Smooth muscle cell of the coronary artery (primary cell): Measurements from ENCODE around the gene SPRR1B. TPM values are rescaled to one million over a fixed set of nuclear protein-coding genes. Genes with fewer than 3 reads are reported as not detected.

ENCODE experiments used
- total RNA-seq: library from RNA; depleted of rRNA; stranded (reverse); fragments of >200 nt; gene quantifications from 2 replicates; pipeline ENCODE4 v1.2.3, GENCODE V29; 2014; ENCODE audit warnings: low replicate concordance

The SPRR1B gene, protein sequence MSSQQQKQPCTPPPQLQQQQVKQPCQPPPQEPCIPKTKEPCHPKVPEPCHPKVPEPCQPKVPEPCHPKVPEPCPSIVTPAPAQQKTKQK
- total RNA-seq, result not detected in 2 replicates

GRCh38 chr1:153030895-153031294 is at the start of gene SPRR1B:
Gene SPRR1B (plus strand): TSS chr1:153031203. CDS start chr1:153032346, 1,143 bp downstream.

DNA sequence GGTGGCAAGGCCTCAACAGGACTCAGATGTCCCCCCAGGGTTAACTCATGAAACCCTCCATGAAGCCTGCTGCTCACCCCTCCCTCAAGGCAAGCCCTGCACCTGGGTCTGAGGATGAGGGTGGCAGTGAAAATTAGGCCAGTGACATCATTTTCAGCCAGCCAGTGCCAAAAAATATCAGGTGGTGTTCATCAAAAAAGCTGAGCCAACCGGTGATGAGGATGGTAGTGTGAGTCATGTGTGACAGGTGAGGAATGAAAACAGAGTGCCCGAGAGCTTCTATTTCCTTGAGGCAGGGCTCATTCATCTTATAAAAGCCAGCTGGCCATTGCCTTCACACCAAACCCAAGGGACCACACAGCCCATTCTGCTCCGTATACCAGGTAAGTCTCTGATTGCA is 47.3 kb upstream of the SPRR1B start, which contains the start of gene SPRR1A:
Gene SPRR1A (plus strand): TSS at position 339 of the 400 bp plus-strand sequence. CDS start 1,150 bp downstream, outside the sequence.

GRCh38 chr1:153001382-153001781 is 29.6 kb upstream of the SPRR1B start, which contains the start of gene SPRR3:
Gene SPRR3 (plus strand): TSS chr1:153001749. CDS start chr1:153003021, 1,272 bp downstream.

GRCh38 chr1:153040950-153041631 is 10.1 kb downstream of the SPRR1B start, which contains the start of gene SPRR2D:
Gene SPRR2D (minus strand): TSS chr1:153041120. CDS start chr1:153040346, 774 bp downstream.

GRCh38 chr1:153057375-153057774 is 26.4 kb downstream of the SPRR1B start, which contains the start of gene SPRR2A:
Gene SPRR2A (minus strand): TSS chr1:153057512. CDS start chr1:153056735, 777 bp downstream.

GRCh38 chr1:153071511-153071910 is 40.5 kb downstream of the SPRR1B start, which contains the start of gene SPRR2B:
Gene SPRR2B (minus strand): TSS chr1:153071611. CDS start chr1:153070839, 772 bp downstream.

Other genes starting within 250 kb of the SPRR1B start
- not detected in 2 replicates for gene LCE1E, start 244.9 kb upstream of the SPRR1B start, total RNA-seq
- gene LCE1D, start 234.5 kb upstream of the SPRR1B start, total RNA-seq, result not detected in 2 replicates
- not detected in 2 replicates for gene LCE1C, start 224.6 kb upstream of the SPRR1B start, total RNA-seq
- not detected in 2 replicates for gene LCE1B, start 219.2 kb upstream of the SPRR1B start, total RNA-seq
- not detected in 2 replicates for gene LCE1A, start 203.7 kb upstream of the SPRR1B start, total RNA-seq
- not detected in 2 replicates for gene LCE6A, start 188.3 kb upstream of the SPRR1B start, total RNA-seq
- not detected in 2 replicates for gene LCE7A, start 171.2 kb upstream of the SPRR1B start, total RNA-seq
- gene SMCP, start 152.9 kb upstream of the SPRR1B start, total RNA-seq, result 0.35 TPM in 1 of 2 replicates, not detected in the other
- not detected in 2 replicates for gene IVL, start 122.7 kb upstream of the SPRR1B start, total RNA-seq
- gene SPRR5, start 84.0 kb upstream of the SPRR1B start, total RNA-seq, result not detected in 2 replicates
- gene SPRR4, start 60.6 kb upstream of the SPRR1B start, total RNA-seq, result not detected in 2 replicates
- gene SPRR1A, start 47.1 kb upstream of the SPRR1B start, total RNA-seq, result not detected in 2 replicates
- not detected in 2 replicates for gene SPRR3, start 29.5 kb upstream of the SPRR1B start, total RNA-seq
- gene SPRR2D, start 9.9 kb downstream of the SPRR1B start, total RNA-seq, result not detected in 2 replicates
- not detected in 2 replicates for gene SPRR2A, start 26.3 kb downstream of the SPRR1B start, total RNA-seq
- gene SPRR2B, start 40.4 kb downstream of the SPRR1B start, total RNA-seq, result not detected in 2 replicates
- gene SPRR2E, start 63.3 kb downstream of the SPRR1B start, total RNA-seq, result not detected in 2 replicates
- not detected in 2 replicates for gene SPRR2F, start 82.3 kb downstream of the SPRR1B start, total RNA-seq
- gene SPRR2G, start 119.7 kb downstream of the SPRR1B start, total RNA-seq, result not detected in 2 replicates
- gene LELP1, start 172.2 kb downstream of the SPRR1B start, total RNA-seq, result not detected in 2 replicates
- gene PRR9, start 186.4 kb downstream of the SPRR1B start, total RNA-seq, result not detected in 2 replicates
- gene LORICRIN, start 228.5 kb downstream of the SPRR1B start, total RNA-seq, result not detected in 2 replicates